BJ (cell line): ENCODE measurements around the gene FBXO31. TPM values are rescaled to one million over a fixed set of nuclear protein-coding genes. Genes with fewer than 3 reads are reported as not detected.
A peak's percentile ranks its signal among the peaks of the same experiment; 100 is the strongest.

Experiments
- CTCF ChIA-PET: fragments of 350-600 bp; formaldehyde crosslinking; extraction: SDS; loops from one replicate; lab custom pipeline; 2021; ENCODE audit warnings: antibody characterized with exemption, inconsistent platforms; lab: Yijun Ruan, JAX
- POLR2A ChIA-PET: fragments of 300-600 bp; sonication (Branson Sonifier 250); formaldehyde crosslinking; extraction: SDS; loops from one replicate; lab custom pipeline; 2021; ENCODE audit warnings: antibody characterized with exemption; lab: Charles Lee
- DNase-seq: peaks from one replicate; pipeline ENCODE4 v3.0.0-alpha.2; 2011; ENCODE audit warnings: low read depth
- H3K27me3 ChIP-seq: 2 replicates; pipeline ENCODE4 v1.6.0; 2011; ENCODE audit warnings: low read length; ENCODE audit not compliant: control insufficient read depth, insufficient read depth
- H3K36me3 ChIP-seq: 2 replicates; pipeline ENCODE4 v1.5.1; 2011; ENCODE audit warnings: low read length; ENCODE audit not compliant: control insufficient read depth, insufficient read depth
- H3K4me3 ChIP-seq: 2 replicates; pipeline ENCODE4 v1.5.1; 2011; ENCODE audit warnings: low read depth, mild to moderate bottlenecking, control low read depth, low read length
- CTCF ChIP-seq: IDR thresholded peaks from 2 replicates; pipeline ENCODE4 v1.5.1; 2011; ENCODE audit warnings: low read depth, mild to moderate bottlenecking, control low read depth, inconsistent platforms, low read length, moderate library complexity; ENCODE audit not compliant: insufficient read depth
- polyA plus RNA-seq: library from polyadenylated mRNA; depleted of rRNA; stranded (reverse); fragments of >200 nt; gene quantifications from 2 replicates; pipeline ENCODE4 v1.2.3, GENCODE V29; 2011; rRNA removed

FBXO31 gene
- polyA plus RNA-seq, 1 experiment: 24.8 TPM

GRCh38 chr16:87286839-87287626, 96.5 kb downstream of the FBXO31 start:
- POLR2A ChIA-PET: no interaction called here
- CTCF ChIA-PET: interaction anchor here (1.0 to 1.3 kb wide), 2 partner anchors 8 to 10 kb away, joined by 3 to 4 read pairs; no protein-coding TSS in a partner anchor
- no peak for TF ChIP-seq CTCF
- DNase-seq: no peak
- Histone ChIP-seq H3K36me3 (no peaks in the 10 kb centered on the region), H3K27me3 (no peaks in the 10 kb centered on the region), H3K4me3 (no peak overlapping the region)

- Histone ChIP-seq H3K36me3 (no peaks in the 10 kb centered on the region), H3K27me3 (no peaks in the 10 kb centered on the region), H3K4me3 (no peak overlapping the region)
- CTCF ChIA-PET: interaction anchor here (1.3 to 1.9 kb wide), 5 partner anchors 13 to 721 kb away, joined by 3 to 6 read pairs (median 4); no protein-coding TSS in a partner anchor
- no peak for DNase-seq
- no peak for TF ChIP-seq CTCF
- POLR2A ChIA-PET: no interaction called here
These were observed 99.4 kb downstream of the FBXO31 start for GRCh38 chr16:87284183-87284582.

DNA sequence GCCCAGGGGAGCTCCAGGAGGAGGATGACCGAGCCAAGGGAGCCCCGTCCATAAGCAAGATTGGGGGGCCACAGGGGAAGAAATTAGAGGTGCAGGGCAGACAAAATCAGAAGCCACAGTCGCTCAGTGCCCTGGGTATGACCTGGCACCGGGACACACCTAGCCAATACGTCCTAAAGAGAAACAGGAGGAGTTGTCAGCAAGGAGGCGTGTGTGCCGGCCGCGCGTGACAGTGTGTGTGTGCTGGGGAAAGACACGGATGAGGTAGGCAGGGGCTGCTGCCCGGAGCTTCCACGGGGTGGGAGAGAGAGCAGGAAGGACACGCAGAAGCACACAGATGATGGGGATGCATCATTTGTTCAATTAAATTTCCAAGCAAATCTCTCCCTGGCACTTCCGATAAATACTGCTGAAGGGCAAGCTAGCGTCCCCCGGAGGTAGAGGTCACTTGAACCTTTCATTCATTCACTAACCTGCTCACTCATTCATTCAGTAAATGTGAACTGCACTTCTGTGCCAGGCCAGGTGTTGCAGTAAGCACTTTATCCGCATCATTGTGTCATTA, 104.4 kb downstream of the FBXO31 start:
- ChIA-PET CTCF (interaction anchor here (0.6 to 5.6 kb wide), 39 partner anchors 8 to 718 kb away, joined by 3 to 56 read pairs (median 4); no protein-coding TSS in a partner anchor), POLR2A (no interaction called here)
- Histone ChIP-seq H3K27me3 (no peaks in the 10 kb centered on the region), H3K36me3 (no peaks in the 10 kb centered on the region), H3K4me3 (no peak overlapping the region)
- DNase-seq: no peak
- TF ChIP-seq CTCF: no peak

DNA sequence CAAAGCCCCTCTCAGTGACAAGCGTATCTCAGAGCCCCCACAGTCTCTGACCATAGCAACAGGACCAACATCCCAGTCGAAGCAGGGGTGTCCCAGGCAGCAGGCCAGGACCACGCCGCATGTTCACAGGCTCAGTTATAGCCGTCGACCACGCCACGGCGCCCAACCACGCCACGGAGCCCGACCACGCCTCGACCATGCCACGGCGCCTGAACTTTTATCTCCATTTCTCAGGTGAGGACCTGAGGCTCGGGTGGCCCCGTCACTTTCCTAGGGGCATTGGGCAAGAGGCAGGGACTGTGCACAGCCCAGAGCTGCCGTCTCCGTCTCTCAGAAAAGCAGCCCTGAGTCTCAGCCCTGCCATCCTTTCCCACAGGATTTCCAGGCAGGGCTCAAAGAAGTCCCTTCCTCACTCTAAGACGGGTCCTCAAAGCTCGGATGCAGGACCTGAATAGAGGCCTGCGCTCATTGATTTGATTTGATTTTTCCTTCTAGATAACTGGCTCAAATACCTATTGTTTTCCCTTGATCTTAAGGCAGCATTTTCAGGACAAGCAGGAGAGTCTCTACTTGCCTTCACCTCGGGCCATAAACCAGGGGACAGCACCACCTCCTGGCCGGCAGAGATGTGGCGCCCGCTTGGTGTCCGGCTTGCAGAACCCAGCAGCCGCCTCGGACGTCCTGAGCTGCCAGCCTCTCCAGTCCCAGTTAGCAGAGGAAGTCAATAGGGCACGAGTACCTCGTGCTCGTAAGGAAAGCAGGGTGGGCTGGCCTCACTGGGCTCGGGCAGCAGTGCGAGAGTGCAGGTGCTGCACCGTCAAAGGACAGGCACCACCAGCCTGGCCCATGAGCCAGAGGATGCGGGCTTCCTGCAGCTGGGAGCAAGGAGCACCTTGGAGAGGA, 105.1 kb downstream of the FBXO31 start:
- H3K4me3 ChIP-seq: no peak overlapping the region
- no peaks in the 10 kb centered on the region for H3K36me3 ChIP-seq
- peak; percentile 19 for DNase-seq
- CTCF ChIA-PET: interaction anchor here (0.6 to 5.6 kb wide), 37 partner anchors 9 to 717 kb away, joined by 3 to 56 read pairs (median 4); no protein-coding TSS in a partner anchor
- no peaks in the 10 kb centered on the region for H3K27me3 ChIP-seq
- peak; percentile 96 for TF ChIP-seq CTCF
- POLR2A ChIA-PET: no interaction called here

Other genes starting within 250 kb of the FBXO31 start
- gene C16orf95, start 66.4 kb downstream of the FBXO31 start, polyA plus RNA-seq: 5.2 and 7.8 TPM in 2 replicates
- gene MAP1LC3B, start 8.6 kb upstream of the FBXO31 start, polyA plus RNA-seq: 29.0 and 50.7 TPM in 2 replicates
- 2.4 and 2.7 TPM in 2 replicates for gene ZCCHC14, start 109.2 kb upstream of the FBXO31 start, polyA plus RNA-seq
- not detected in 2 replicates for gene JPH3, start 218.7 kb upstream of the FBXO31 start, polyA plus RNA-seq